Smooth muscle cell (in vitro differentiated cells): Measurements from ENCODE around the gene CIBAR2. TPM values are rescaled to one million over a fixed set of nuclear protein-coding genes. Genes with fewer than 3 reads are reported as not detected.

Experiments used
- DNase-seq: peaks from one replicate; lab custom pipeline; 2025; ENCODE audit not compliant: unreplicated experiment; lab: John Stamatoyannopoulos, UW
- H2AFZ ChIP-seq: fragments of 200-600 bp; sonication (generic); 2 replicates; pipeline ENCODE4 v1.6.0; 2016; ENCODE audit warnings: antibody characterized with exemption, low read depth, mild to moderate bottlenecking
- H3F3A ChIP-seq: fragments of 200-600 bp; sonication (generic); 2 replicates; pipeline ENCODE4 v1.6.0; 2017; ENCODE audit warnings: antibody characterized with exemption, low read depth
- H3K27ac ChIP-seq: fragments of 200-600 bp; sonication (generic); 2 replicates; pipeline ENCODE4 v1.5.1; 2016; ENCODE audit warnings: low read depth, mild to moderate bottlenecking
- H3K27me3 ChIP-seq: fragments of 200-600 bp; sonication (generic); 2 replicates; pipeline ENCODE4 v1.6.1; 2016; ENCODE audit warnings: low read depth, mild to moderate bottlenecking
- H3K36me3 ChIP-seq: fragments of 200-600 bp; sonication (generic); 2 replicates; pipeline ENCODE4 v1.5.1; 2016; ENCODE audit warnings: low read depth
- H3K4me1 ChIP-seq: fragments of 200-600 bp; sonication (generic); 2 replicates; pipeline ENCODE4 v1.5.1; 2016; ENCODE audit warnings: low read depth
- H3K4me2 ChIP-seq: fragments of 200-600 bp; sonication (generic); 2 replicates; pipeline ENCODE4 v1.6.0; 2016; ENCODE audit warnings: mild to moderate bottlenecking
- H3K4me3 ChIP-seq: fragments of 200-600 bp; sonication (generic); 2 replicates; pipeline ENCODE4 v1.5.1; 2016; ENCODE audit warnings: mild to moderate bottlenecking
- H3K79me2 ChIP-seq: fragments of 200-600 bp; sonication (generic); 2 replicates; pipeline ENCODE4 v1.6.0; 2016; ENCODE audit warnings: low read depth, mild to moderate bottlenecking
- H3K9ac ChIP-seq: fragments of 200-600 bp; sonication (generic); 2 replicates; pipeline ENCODE4 v1.6.0; 2016; ENCODE audit warnings: low read depth
- H3K9me3 ChIP-seq: fragments of 200-600 bp; sonication (generic); replicated peaks from 2 replicates; pipeline ENCODE4 v1.5.1; 2016; ENCODE audit warnings: low read depth
- H4K20me1 ChIP-seq: fragments of 200-600 bp; sonication (generic); 2 replicates; pipeline ENCODE4 v1.6.0; 2016; ENCODE audit warnings: low read depth
- WGBS: methylation state at CpG from one replicate; pipeline ENCODE4 v1.1.7; 2016; ENCODE audit warnings: low lambda C conversion rate; 5-methylcytosine and 5-hydroxymethylcytosine counted together
- polyA plus RNA-seq: library from polyadenylated mRNA; unstranded; fragments of >200 nt; fragmentation: Nextera tagmentation; extraction: Ambion mirVana; gene quantifications from 2 replicates; pipeline ENCODE4 v1.2.1, GENCODE V29; 2016
- total RNA-seq: library from RNA; depleted of rRNA; stranded (reverse); fragments of >200 nt; gene quantifications from 2 replicates; pipeline ENCODE4 v1.2.3, GENCODE V29; 2014
- TF ChIP-seq, protein P1 (sequence below): fragments of 200-600 bp; sonication (generic); IDR thresholded peaks from 2 replicates; pipeline ENCODE4 v1.5.1; 2017; ENCODE audit warnings: borderline replicate concordance, mild to moderate bottlenecking, antibody characterized with exemption; ENCODE audit not compliant: insufficient read depth, poor library complexity, severe bottlenecking

Gene CIBAR2
- total and polyA plus RNA-seq, 2 experiments from 2014 or later = not detected

GRCh38 chr16:85105475-85105874, 6.8 kb downstream of the CIBAR2 start:
- no peaks in the 10 kb centered on the region for H4K20me1 ChIP-seq
- no peaks in the 10 kb centered on the region for H3K9me3 ChIP-seq
- no peak for DNase-seq
- 74% methylated on average over 5 of the region's 5 CpGs for WGBS
- H3K9ac ChIP-seq = no peak overlapping the region
- H3F3A ChIP-seq = no peaks in the 10 kb centered on the region
- H3K36me3 ChIP-seq = no peaks in the 10 kb centered on the region
- no peak overlapping the region for H2AFZ ChIP-seq
- H3K27me3 ChIP-seq = no peaks in the 10 kb centered on the region
- TF ChIP-seq, protein P1, sequence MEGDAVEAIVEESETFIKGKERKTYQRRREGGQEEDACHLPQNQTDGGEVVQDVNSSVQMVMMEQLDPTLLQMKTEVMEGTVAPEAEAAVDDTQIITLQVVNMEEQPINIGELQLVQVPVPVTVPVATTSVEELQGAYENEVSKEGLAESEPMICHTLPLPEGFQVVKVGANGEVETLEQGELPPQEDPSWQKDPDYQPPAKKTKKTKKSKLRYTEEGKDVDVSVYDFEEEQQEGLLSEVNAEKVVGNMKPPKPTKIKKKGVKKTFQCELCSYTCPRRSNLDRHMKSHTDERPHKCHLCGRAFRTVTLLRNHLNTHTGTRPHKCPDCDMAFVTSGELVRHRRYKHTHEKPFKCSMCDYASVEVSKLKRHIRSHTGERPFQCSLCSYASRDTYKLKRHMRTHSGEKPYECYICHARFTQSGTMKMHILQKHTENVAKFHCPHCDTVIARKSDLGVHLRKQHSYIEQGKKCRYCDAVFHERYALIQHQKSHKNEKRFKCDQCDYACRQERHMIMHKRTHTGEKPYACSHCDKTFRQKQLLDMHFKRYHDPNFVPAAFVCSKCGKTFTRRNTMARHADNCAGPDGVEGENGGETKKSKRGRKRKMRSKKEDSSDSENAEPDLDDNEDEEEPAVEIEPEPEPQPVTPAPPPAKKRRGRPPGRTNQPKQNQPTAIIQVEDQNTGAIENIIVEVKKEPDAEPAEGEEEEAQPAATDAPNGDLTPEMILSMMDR = no peak
- no peak overlapping the region for H3K4me3 ChIP-seq
- H3K4me2 ChIP-seq = no peak overlapping the region
- H3K27ac ChIP-seq = no peak overlapping the region
- no peaks in the 10 kb centered on the region for H3K79me2 ChIP-seq
- H3K4me1 ChIP-seq = no peaks in the 10 kb centered on the region

- no peak overlapping the region for H3K4me2 ChIP-seq
- no peak overlapping the region for H3K27ac ChIP-seq
- no peak for DNase-seq
- no peaks in the 10 kb centered on the region for H3K9me3 ChIP-seq
- H3K79me2 ChIP-seq = no peaks in the 10 kb centered on the region
- no peaks in the 10 kb centered on the region for H3K27me3 ChIP-seq
- H4K20me1 ChIP-seq = no peaks in the 10 kb centered on the region
- no peaks in the 10 kb centered on the region for H3K4me1 ChIP-seq
- no peak overlapping the region for H3K9ac ChIP-seq
- no peaks in the 10 kb centered on the region for H3F3A ChIP-seq
- no peak overlapping the region for H3K4me3 ChIP-seq
- no peaks in the 10 kb centered on the region for H3K36me3 ChIP-seq
- TF ChIP-seq, protein P1 = no peak
- H2AFZ ChIP-seq = no peak overlapping the region
- WGBS = 92% methylated on average over 10 of the region's 11 CpGs
Observed at GRCh38 chr16:85104821-85105391, 7.4 kb downstream of the CIBAR2 start.

- no peak overlapping the region for H2AFZ ChIP-seq
- TF ChIP-seq, protein P1 = no peak
- H3K9ac ChIP-seq = no peak overlapping the region
- no peak overlapping the region for H3K27ac ChIP-seq
- no peaks in the 10 kb centered on the region for H3K9me3 ChIP-seq
- no peaks in the 10 kb centered on the region for H3F3A ChIP-seq
- DNase-seq = no peak
- H3K4me3 ChIP-seq = no peak overlapping the region
- H3K4me1 ChIP-seq = no peaks in the 10 kb centered on the region
- H3K79me2 ChIP-seq = no peaks in the 10 kb centered on the region
- WGBS = 82% methylated on average over 12 of the region's 12 CpGs
- no peaks in the 10 kb centered on the region for H3K36me3 ChIP-seq
- H4K20me1 ChIP-seq = no peaks in the 10 kb centered on the region
- H3K27me3 ChIP-seq = no peaks in the 10 kb centered on the region
- no peak overlapping the region for H3K4me2 ChIP-seq
Observed at GRCh38 chr16:85104147-85104546, 8.1 kb downstream of the CIBAR2 start.
